CD14-positive monocyte (primary cell): ENCODE data around the gene DDX10. TPM values are rescaled to one million over a fixed set of nuclear protein-coding genes. Genes with fewer than 3 reads are reported as not detected.

ENCODE experiments used
- DNase-seq, 3 donors: peaks; one replicate each; pipeline ENCODE4 v3.0.0-alpha.2; 2011 to 2022
- H2AFZ ChIP-seq: 2 replicates; pipeline ENCODE4 v1.6.0; 2012; ENCODE audit warnings: mild to moderate bottlenecking, low read depth, low read length, inconsistent platforms; ENCODE audit not compliant: insufficient read depth, poor library complexity, severe bottlenecking
- H3K27ac ChIP-seq, 2 donors: 1 replicate in 1 of 2; 2 replicates in 1 of 2; pipeline ENCODE4 v1.5.1; 2012 to 2013; ENCODE audit warnings: low read length in 2 of 2, control low read depth in 1 of 2, inconsistent platforms in 1 of 2, low read depth in 1 of 2, mild to moderate bottlenecking in 1 of 2
- H3K27me3 ChIP-seq, 2 donors: one replicate each; pipeline versions ENCODE4 v1.6.0 to v1.6.1; 2011 to 2013; ENCODE audit warnings: low read length in 2 of 2; ENCODE audit not compliant: control insufficient read depth in 2 of 2, insufficient read depth in 2 of 2
- H3K36me3 ChIP-seq, 2 donors: replicated peaks in 1 of 2; 1 replicate in 1 of 2; 2 replicates in 1 of 2; pipeline versions ENCODE4 v1.5.1 to v1.6.1; 2012 to 2013; ENCODE audit warnings: low read length in 2 of 2, control low read depth in 1 of 2, inconsistent platforms in 1 of 2, mild to moderate bottlenecking in 1 of 2; ENCODE audit not compliant: insufficient read depth in 2 of 2, control insufficient read depth in 1 of 2
- H3K4me1 ChIP-seq, 2 donors: 1 replicate in 1 of 2; 2 replicates in 1 of 2; pipeline versions ENCODE4 v1.5.1 to v1.6.1; 2012 to 2013; ENCODE audit warnings: low read length in 2 of 2, control low read depth in 1 of 2, inconsistent platforms in 1 of 2, mild to moderate bottlenecking in 1 of 2, moderate library complexity in 1 of 2; ENCODE audit not compliant: insufficient read depth in 2 of 2, control insufficient read depth in 1 of 2
- H3K4me2 ChIP-seq: replicated peaks from 2 replicates; pipeline ENCODE3; 2012; ENCODE audit warnings: low read length, moderate library complexity, mild to moderate bottlenecking; ENCODE audit not compliant: poor library complexity, severe bottlenecking; ENCODE audit errors: extremely low read depth
- H3K4me3 ChIP-seq, 3 experiments: fragments of 200-600 bp in 1 of 3; sonication (generic) in 1 of 3; replicated peaks in 1 of 3; 1 replicate in 2 of 3; 2 replicates in 1 of 3; pipeline ENCODE4 v1.5.1; 2011 to 2013; ENCODE audit warnings: low read length in 3 of 3, mild to moderate bottlenecking in 3 of 3, control low read depth in 2 of 3, low read depth in 2 of 3, inconsistent platforms in 1 of 3, moderate library complexity in 1 of 3
- H3K79me2 ChIP-seq: 2 replicates; pipeline ENCODE4 v1.6.0; 2012; ENCODE audit warnings: mild to moderate bottlenecking, control low read depth, inconsistent platforms, low read length, moderate library complexity; ENCODE audit not compliant: insufficient read depth
- H3K9ac ChIP-seq: 2 replicates; pipeline ENCODE4 v1.6.0; 2017; ENCODE audit warnings: low read length, mild to moderate bottlenecking; ENCODE audit not compliant: insufficient read depth, poor library complexity, severe bottlenecking
- H3K9me3 ChIP-seq, 2 donors: replicated peaks in 1 of 2; 1 replicate in 1 of 2; 2 replicates in 1 of 2; pipeline versions ENCODE4 v1.5.1 to v1.6.1; 2012 to 2013; ENCODE audit warnings: low read length in 2 of 2, control low read depth in 1 of 2; ENCODE audit not compliant: control insufficient read depth in 1 of 2, insufficient read depth in 1 of 2
- H4K20me1 ChIP-seq: 2 replicates; pipeline ENCODE4 v1.6.0; 2012; ENCODE audit warnings: mild to moderate bottlenecking, low read length, control low read depth, moderate library complexity; ENCODE audit not compliant: insufficient read depth
- H3K27ac Mint-ChIP-seq, 7 donors: one replicate each; pipeline ENCODE4 v1.8.0; 2020; ENCODE audit warnings: mild to moderate bottlenecking in 7 of 7, mixed read lengths in 7 of 7, moderate library complexity in 6 of 7, inconsistent platforms in 2 of 7
- H3K27me3 Mint-ChIP-seq, 3 donors: one replicate each; pipeline ENCODE4 v1.8.0; 2021 to 2022; ENCODE audit warnings: low read depth in 3 of 3, mild to moderate bottlenecking in 3 of 3, mixed read lengths in 3 of 3, moderate library complexity in 3 of 3, inconsistent platforms in 1 of 3
- H3K36me3 Mint-ChIP-seq, 2 donors: one replicate each; pipeline ENCODE4 v1.8.0; 2020; ENCODE audit warnings: mixed read lengths in 2 of 2, inconsistent platforms in 1 of 2, mild to moderate bottlenecking in 1 of 2
- H3K4me1 Mint-ChIP-seq: one replicate; pipeline ENCODE4 v1.8.0; 2020; ENCODE audit warnings: mild to moderate bottlenecking, mixed read lengths
- H3K4me3 Mint-ChIP-seq, 2 donors: one replicate each; pipeline ENCODE4 v1.8.0; 2020; ENCODE audit warnings: mild to moderate bottlenecking in 2 of 2, mixed read lengths in 2 of 2, moderate library complexity in 1 of 2
- H3K9me3 Mint-ChIP-seq, 7 donors: one replicate each; pipeline ENCODE4 v1.8.0; 2020 to 2022; ENCODE audit warnings: mixed read lengths in 7 of 7, mild to moderate bottlenecking in 6 of 7, moderate library complexity in 6 of 7, inconsistent platforms in 2 of 7
- WGBS: methylation state at CpG from one replicate; pipeline ENCODE4 v1.1.5; 2013; ENCODE audit warnings: missing lambda C conversion rate; ENCODE audit not compliant: insufficient coverage; 5-methylcytosine and 5-hydroxymethylcytosine counted together
- intact Hi-C, 2 donors: fragments of 100-400 bp; cut with micrococcal nuclease; formaldehyde crosslinking; loops; one replicate each; pipeline versions ENCODE4 v1.15.0 to v1.15.1; 2023
- polyA plus RNA-seq, 3 donors: library from polyadenylated mRNA; depleted of rRNA in 1 of 3; unstranded in 2 of 3; stranded (reverse) in 1 of 3; fragments of 300-500 nt in 2 of 3; fragments of >200 nt in 1 of 3; fragmentation: Illumina TruSeq in 2 of 3; gene quantifications; 1 replicate in 2 of 3; 2 replicates in 1 of 3; pipeline ENCODE4 v1.2.3, GENCODE V29; 2012 to 2021
- TF ChIP-seq, protein P1 (sequence below): fragments of 200-600 bp; IDR thresholded peaks from one replicate; pipeline ENCODE4 v1.8.0; 2022; ENCODE audit warnings: antibody characterized with exemption, mild to moderate bottlenecking

Gene DDX10
- polyA plus RNA-seq, 3 donors = 5.0 to 6.3 (median 5.3) TPM

DNA sequence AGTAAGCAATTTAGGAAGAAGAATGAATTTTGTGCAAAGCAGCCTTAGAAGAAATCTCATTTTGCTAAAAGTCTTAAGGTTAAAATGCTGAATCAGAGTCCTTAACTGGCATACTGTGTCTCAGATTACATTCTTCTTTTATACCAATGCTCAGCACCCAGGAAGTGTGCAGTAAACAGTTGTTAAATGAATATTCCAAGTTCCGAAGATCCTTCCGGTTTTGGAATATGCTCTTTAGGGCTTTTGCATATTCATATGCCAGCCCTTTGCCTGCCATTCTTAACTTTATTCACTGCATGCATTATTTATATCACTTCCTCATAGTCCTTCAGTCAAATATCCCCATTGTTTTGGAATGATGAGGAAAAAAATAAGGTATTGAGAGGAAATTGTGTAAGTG, 242.0 kb downstream of the DDX10 start:
- no peaks in the 10 kb centered on the region for H3K79me2 ChIP-seq
- H2AFZ ChIP-seq = no peak overlapping the region
- H3K4me2 ChIP-seq = no peak overlapping the region
- WGBS = no CpG with 5 or more reads among the region's 2 CpGs
- H3K4me3 Mint-ChIP-seq = no peak overlapping the region
- H3K9ac ChIP-seq = no peak overlapping the region
- no peaks in the 10 kb centered on the region for H3K36me3 ChIP-seq
- no peak overlapping the region for H3K4me3 ChIP-seq
- TF ChIP-seq, protein P1, sequence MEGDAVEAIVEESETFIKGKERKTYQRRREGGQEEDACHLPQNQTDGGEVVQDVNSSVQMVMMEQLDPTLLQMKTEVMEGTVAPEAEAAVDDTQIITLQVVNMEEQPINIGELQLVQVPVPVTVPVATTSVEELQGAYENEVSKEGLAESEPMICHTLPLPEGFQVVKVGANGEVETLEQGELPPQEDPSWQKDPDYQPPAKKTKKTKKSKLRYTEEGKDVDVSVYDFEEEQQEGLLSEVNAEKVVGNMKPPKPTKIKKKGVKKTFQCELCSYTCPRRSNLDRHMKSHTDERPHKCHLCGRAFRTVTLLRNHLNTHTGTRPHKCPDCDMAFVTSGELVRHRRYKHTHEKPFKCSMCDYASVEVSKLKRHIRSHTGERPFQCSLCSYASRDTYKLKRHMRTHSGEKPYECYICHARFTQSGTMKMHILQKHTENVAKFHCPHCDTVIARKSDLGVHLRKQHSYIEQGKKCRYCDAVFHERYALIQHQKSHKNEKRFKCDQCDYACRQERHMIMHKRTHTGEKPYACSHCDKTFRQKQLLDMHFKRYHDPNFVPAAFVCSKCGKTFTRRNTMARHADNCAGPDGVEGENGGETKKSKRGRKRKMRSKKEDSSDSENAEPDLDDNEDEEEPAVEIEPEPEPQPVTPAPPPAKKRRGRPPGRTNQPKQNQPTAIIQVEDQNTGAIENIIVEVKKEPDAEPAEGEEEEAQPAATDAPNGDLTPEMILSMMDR = no peak
- no peaks in the 10 kb centered on the region for H3K9me3 ChIP-seq
- peaks cover 0 to 1% (median 0%) of the 10 kb centered on the region in 3 donors for H3K27me3 Mint-ChIP-seq
- no peaks in the 10 kb centered on the region for H3K36me3 Mint-ChIP-seq
- no peak overlapping the region for H3K27ac Mint-ChIP-seq
- H3K9me3 Mint-ChIP-seq = no peaks in the 10 kb centered on the region
- no peaks in the 10 kb centered on the region for H3K4me1 ChIP-seq
- peaks cover 6% of the 10 kb centered on the region for H3K4me1 Mint-ChIP-seq
- H4K20me1 ChIP-seq = no peaks in the 10 kb centered on the region
- H3K27ac ChIP-seq = no peak overlapping the region
- intact Hi-C loops = no loop called here
- no peaks in the 10 kb centered on the region for H3K27me3 ChIP-seq
- no peak for DNase-seq

- TF ChIP-seq, protein P1 = no peak
- intact Hi-C loops = no loop called here
- Mint-ChIP-seq H3K27me3 (peaks cover 0 to 3% (median 0%) of the 10 kb centered on the region in 3 donors), H3K4me1 (peaks cover 6% of the 10 kb centered on the region), H3K4me3 (no peak overlapping the region), H3K9me3 (no peaks in the 10 kb centered on the region), H3K27ac (no peak overlapping the region), H3K36me3 (no peaks in the 10 kb centered on the region)
- Histone ChIP-seq H3K4me3 (no peak overlapping the region), H3K36me3 (no peaks in the 10 kb centered on the region), H3K9me3 (no peaks in the 10 kb centered on the region), H3K4me2 (no peak overlapping the region), H3K27me3 (no peaks in the 10 kb centered on the region), H2AFZ (no peak overlapping the region), H4K20me1 (no peaks in the 10 kb centered on the region), H3K27ac (no peak overlapping the region), H3K4me1 (no peaks in the 10 kb centered on the region), H3K9ac (no peak overlapping the region), H3K79me2 (no peaks in the 10 kb centered on the region)
- no CpG with 5 or more reads among the region's 5 CpGs for WGBS
- DNase-seq = no peak
These were observed 244.2 kb downstream of the DDX10 start for GRCh38 chr11:108909041-108909440.
